Measurements from ENCODE around the gene CHMP4B.
A peak's percentile ranks its signal among the peaks of the same experiment; 100 is the strongest.
"Not testable (repeated sequence)": the region's sequence is repeated elsewhere in the genome, so short reads cannot be mapped to it uniquely, and the experiment has no call there.

CHMP4B gene

GRCh38 chr20:33790566-33790965, 20.6 kb upstream of the CHMP4B start:
- DNase-seq = no peak

GRCh38 chr20:33791021-33791420, 20.1 kb upstream of the CHMP4B start:
- no peak for DNase-seq

GRCh38 chr20:33791540-33791939, 19.6 kb upstream of the CHMP4B start:
- DNase-seq = no peak

- DNase-seq = peak; percentile 7
Measured at GRCh38 chr20:33791959-33792597, 19.1 kb upstream of the CHMP4B start.

- DNase-seq = not testable (repeated sequence)
Measured at GRCh38 chr20:33792598-33792989, 18.6 kb upstream of the CHMP4B start.

- no peak for DNase-seq
Measured at GRCh38 chr20:33793011-33793931, 17.9 kb upstream of the CHMP4B start.

- peak; percentile 91 for DNase-seq
Measured at GRCh38 chr20:33796263-33796906, 14.8 kb upstream of the CHMP4B start.

GRCh38 chr20:33796907-33797544, 14.1 kb upstream of the CHMP4B start:
- DNase-seq = no peak

- no peak for DNase-seq
Measured at GRCh38 chr20:33798444-33798843, 12.7 kb upstream of the CHMP4B start.

GRCh38 chr20:33803921-33804337, 7.2 kb upstream of the CHMP4B start:
- no peak for DNase-seq

GRCh38 chr20:33808388-33808787, 2.8 kb upstream of the CHMP4B start:
- DNase-seq = no peak

- DNase-seq = no peak
Measured at GRCh38 chr20:33810259-33810658, 889 bp upstream of the CHMP4B start.

GRCh38 chr20:33811776-33812151, 616 bp downstream of the CHMP4B start:
- DNase-seq = no peak

- no peak for DNase-seq
Measured at GRCh38 chr20:33812152-33812849, 1.2 kb downstream of the CHMP4B start.

GRCh38 chr20:33812908-33813462, 1.8 kb downstream of the CHMP4B start:
- DNase-seq = no peak

GRCh38 chr20:33814238-33814712, 3.1 kb downstream of the CHMP4B start:
- no peak for DNase-seq

- no peak for DNase-seq
Measured at GRCh38 chr20:33815671-33816070, 4.5 kb downstream of the CHMP4B start.

GRCh38 chr20:33816191-33816590, 5.0 kb downstream of the CHMP4B start:
- no peak for DNase-seq

- no peak for DNase-seq
Measured at GRCh38 chr20:33817411-33817810, 6.3 kb downstream of the CHMP4B start.

- no peak for DNase-seq
Measured at GRCh38 chr20:33819456-33819855, 8.3 kb downstream of the CHMP4B start.

- no peak for DNase-seq
Measured at GRCh38 chr20:33820362-33820761, 9.2 kb downstream of the CHMP4B start.

- DNase-seq = no peak
Measured at GRCh38 chr20:33821270-33821836, 10.2 kb downstream of the CHMP4B start.
